ENCODE results near the gene NPC1L1. TPM values are rescaled to one million over a fixed set of nuclear protein-coding genes. Genes with fewer than 3 reads are reported as not detected.

Gene NPC1L1
- total RNA-seq (under 1 TPM in 2 of 4 donors, not detected in 2; 0.06 to 0.08 TPM), polyA plus RNA-seq (0.05 TPM)
- long read RNA-seq, donor 1 = 0 reads
- long read RNA-seq, donor 2 = 0 reads
- long read RNA-seq, donor 3 = 0 reads
- long read RNA-seq, donor 4 = 0 reads

DNA sequence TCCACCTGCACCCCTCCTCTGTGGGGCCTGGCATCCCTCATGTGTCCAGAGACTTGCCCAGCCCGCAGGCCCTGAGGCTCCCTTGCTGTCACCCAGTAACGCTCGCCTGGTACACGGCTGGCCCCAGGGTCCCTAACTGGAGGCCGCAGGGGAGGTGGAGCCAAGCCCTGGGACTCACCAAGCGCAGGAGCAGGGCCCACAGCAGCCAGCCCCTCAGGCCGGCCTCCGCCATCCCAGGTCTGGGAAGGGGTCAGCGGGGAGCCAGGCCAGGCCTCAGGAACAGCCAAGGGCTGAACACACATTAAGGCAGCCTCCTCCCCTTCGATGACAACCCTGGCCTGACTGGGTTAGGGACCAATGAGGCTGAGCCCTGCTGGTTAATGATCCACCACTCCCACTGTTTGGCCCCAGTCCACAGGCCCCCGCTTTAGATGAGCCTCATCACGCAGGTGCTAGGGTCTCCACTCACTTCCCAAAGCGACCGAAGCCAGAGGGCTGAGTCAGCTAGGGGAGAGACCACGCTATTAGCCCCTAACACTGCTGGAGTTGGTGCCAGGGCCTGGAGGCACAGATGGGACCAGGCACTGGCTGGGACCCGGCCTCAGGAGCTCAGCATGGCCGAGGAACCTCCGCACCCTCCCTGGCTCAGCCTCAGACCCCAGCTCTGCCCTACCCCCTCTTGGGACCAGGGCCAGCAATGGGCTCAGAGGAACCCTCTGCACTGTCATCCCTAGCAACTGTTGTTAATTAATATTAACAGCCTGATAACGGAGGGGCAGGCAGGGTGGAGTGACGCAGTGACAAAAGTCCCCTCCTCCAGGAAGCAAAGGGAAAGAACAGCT is at the start of gene NPC1L1:
NPC1L1 (minus strand) TSS at position 303 of the 842 bp plus-strand sequence; CDS start at position 232, 71 bp downstream.
- peak; percentile 17 to 34 for ATAC-seq
- DNase-seq = no peak
- no peaks in the 10 kb centered on the region for H3K4me1 ChIP-seq (ENCODE audit: control insufficient read depth, insufficient read depth, low read length)
- H3K9me3 ChIP-seq (ENCODE audit: control insufficient read depth, low read length) = no peaks in the 10 kb centered on the region
- H3K27ac ChIP-seq (ENCODE audit: low read length) = no peak within 1 kb of the TSS
- intact Hi-C loops (cut with DNase I) = no loop called here
- H3K4me3 ChIP-seq (ENCODE audit: low read length) = no peak within 1 kb of the TSS
- no peaks in the 10 kb centered on the region for H3K27me3 ChIP-seq (ENCODE audit: control insufficient read depth, insufficient read depth)
- WGBS = 85% methylated on average over 20 of the region's 20 CpGs

DNA sequence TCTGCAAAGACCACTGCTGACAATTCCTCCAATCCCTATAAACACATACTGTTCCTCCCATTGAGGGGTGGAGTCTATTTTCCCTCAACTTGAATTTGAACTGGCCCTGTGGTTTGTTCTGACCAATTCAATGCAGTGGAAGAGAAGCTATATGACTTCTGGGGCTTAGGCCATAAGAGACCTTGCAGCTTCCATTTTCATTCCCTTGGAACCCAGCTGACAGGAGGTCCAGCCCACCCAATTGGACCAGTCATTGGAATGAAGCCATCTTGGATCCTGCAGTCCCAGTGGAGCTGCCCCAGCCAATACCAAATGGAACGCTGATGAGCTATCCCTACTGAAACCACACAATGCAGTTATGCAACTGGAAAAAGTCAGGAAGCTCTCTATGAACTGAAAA is 49.8 kb upstream of the NPC1L1 start:
- peaks cover 2% of the 10 kb centered on the region for H3K4me1 ChIP-seq (ENCODE audit: control insufficient read depth, insufficient read depth, low read length)
- ATAC-seq = no peak
- no peak for DNase-seq
- no peak overlapping the region for H3K4me3 ChIP-seq (ENCODE audit: low read length)
- no peaks in the 10 kb centered on the region for H3K9me3 ChIP-seq (ENCODE audit: control insufficient read depth, low read length)
- intact Hi-C loops (cut with DNase I) = no loop called here
- H3K27me3 ChIP-seq (ENCODE audit: control insufficient read depth, insufficient read depth) = no peaks in the 10 kb centered on the region
- H3K27ac ChIP-seq (ENCODE audit: low read length) = no peak overlapping the region
- 77% methylated on average over 1 of the region's 1 CpG for WGBS

DNA sequence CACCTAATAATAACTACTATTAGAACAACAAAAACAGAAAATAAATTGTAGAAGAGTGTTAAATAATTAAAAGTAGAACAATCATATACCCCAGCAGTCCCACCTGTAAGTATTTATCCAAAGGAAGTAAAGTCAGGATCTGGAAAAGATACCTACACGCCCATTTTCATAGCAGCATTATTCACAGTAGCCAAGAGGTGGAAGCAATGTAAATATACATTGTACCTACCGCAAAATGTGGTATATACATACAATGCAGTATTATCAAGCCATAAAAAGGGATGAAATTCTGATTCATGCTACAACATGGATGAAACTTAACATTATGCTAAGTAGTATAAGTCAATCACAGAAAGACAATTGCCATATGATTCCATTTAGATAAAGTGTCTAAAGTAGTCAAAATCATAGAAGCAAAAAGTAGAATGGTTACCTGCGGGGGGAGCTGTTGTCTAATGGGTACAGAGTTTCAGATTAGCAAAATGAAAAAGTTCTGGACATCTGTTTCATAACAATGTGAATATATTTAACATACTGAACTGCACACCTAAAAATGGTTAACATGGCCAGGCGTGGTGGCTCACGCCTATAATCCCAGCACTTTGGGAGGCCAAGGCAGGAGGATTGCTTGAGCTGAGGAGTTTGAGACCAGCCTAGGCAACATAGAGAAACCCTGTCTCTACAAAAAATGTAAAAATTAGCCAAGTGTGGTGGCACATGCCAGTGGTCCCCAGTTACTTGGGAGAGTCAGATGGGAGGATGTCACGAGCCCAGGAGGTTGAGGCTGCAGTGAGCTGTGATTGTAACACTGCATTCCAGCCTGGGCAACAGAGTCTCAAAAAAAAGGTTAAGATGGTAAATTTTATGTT is 46.9 kb upstream of the NPC1L1 start:
- Histone ChIP-seq H3K4me3 (ENCODE audit: low read length) (no peak overlapping the region), H3K4me1 (ENCODE audit: control insufficient read depth, insufficient read depth, low read length) (peaks cover 2% of the 10 kb centered on the region), H3K27ac (ENCODE audit: low read length) (no peak overlapping the region), H3K27me3 (ENCODE audit: control insufficient read depth, insufficient read depth) (no peaks in the 10 kb centered on the region), H3K9me3 (ENCODE audit: control insufficient read depth, low read length) (no peaks in the 10 kb centered on the region)
- ATAC-seq (peak in 1 of 2 donors; percentile 66), DNase-seq (no peak)
- intact Hi-C loops (cut with DNase I) = loop anchor here (5.0 to 10.0 kb wide), 6 partner anchors 167 to 337 kb away; partner anchors contain the start of gene H2AZ2 (in 4 of the 4)
- WGBS = 26% methylated on average over 6 of the region's 6 CpGs

DNA sequence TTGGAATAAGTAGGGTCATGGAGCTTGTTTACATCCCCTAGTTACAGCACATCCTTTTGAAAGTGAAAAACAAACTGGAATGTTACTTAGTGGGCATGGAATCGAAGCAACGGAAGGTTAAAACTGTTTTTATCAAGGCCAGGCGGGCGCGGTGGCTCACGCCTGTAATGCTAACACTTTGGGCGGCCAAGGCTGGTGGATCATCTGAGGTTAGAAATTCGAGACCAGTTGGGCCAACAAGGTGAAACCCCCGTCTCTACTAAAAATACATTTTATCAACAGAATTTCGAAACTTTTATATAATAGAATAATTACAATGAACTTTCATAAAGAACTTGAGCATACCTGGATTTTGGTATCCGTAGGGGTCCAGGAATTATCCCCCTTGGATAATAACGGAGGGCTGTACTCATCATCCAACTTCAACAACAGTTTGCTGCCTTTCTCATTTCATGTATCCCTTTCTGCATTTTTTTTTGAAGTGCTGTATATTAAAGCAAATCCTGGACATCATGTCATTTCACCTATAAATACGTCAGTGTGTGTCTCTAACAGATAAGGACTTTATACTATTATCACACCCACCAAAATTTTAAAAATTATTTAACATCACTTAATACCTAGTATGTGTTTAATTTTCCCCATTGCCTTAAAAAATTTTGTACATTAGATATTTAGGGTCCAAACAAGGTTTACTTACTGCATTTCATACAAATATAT is 42.2 kb upstream of the NPC1L1 start:
- Histone ChIP-seq H3K4me1 (ENCODE audit: control insufficient read depth, insufficient read depth, low read length) (peaks cover 4% of the 10 kb centered on the region), H3K27ac (ENCODE audit: low read length) (peak overlapping the region; percentile 94), H3K4me3 (ENCODE audit: low read length) (peak overlapping the region; percentile 42), H3K9me3 (ENCODE audit: control insufficient read depth, low read length) (no peaks in the 10 kb centered on the region), H3K27me3 (ENCODE audit: control insufficient read depth, insufficient read depth) (no peaks in the 10 kb centered on the region)
- DNase-seq = peak in 1 of 3 donors; percentile 52
- ATAC-seq = no peak
- 77% methylated on average over 13 of the region's 13 CpGs for WGBS
- intact Hi-C loops (cut with DNase I) = loop anchor here in 3 of 4 donors (10.0 kb wide), 3 partner anchors 171 to 341 kb away; partner anchors contain the start of gene H2AZ2 (in 1 of the 3)

- peak; percentile 98 to 99 for ATAC-seq
- H3K4me3 ChIP-seq (ENCODE audit: low read length) = peak within 1 kb of the TSS; percentile 65
- H3K4me1 ChIP-seq (ENCODE audit: control insufficient read depth, insufficient read depth, low read length) = peaks cover 2% of the 10 kb centered on the region
- under 1% methylated on average over 71 of the region's 71 CpGs for WGBS
- intact Hi-C loops (cut with DNase I) = loop anchor here in 3 of 4 donors (10.0 kb wide), 3 partner anchors 173 to 343 kb away; partner anchors contain the start of gene H2AZ2 (in 1 of the 3)
- H3K9me3 ChIP-seq (ENCODE audit: control insufficient read depth, low read length) = no peaks in the 10 kb centered on the region
- peak; percentile 100 for DNase-seq
- H3K27me3 ChIP-seq (ENCODE audit: control insufficient read depth, insufficient read depth) = no peaks in the 10 kb centered on the region
- H3K27ac ChIP-seq (ENCODE audit: low read length) = peak within 1 kb of the TSS; percentile 94
These were observed 40.9 kb upstream of the NPC1L1 start, which contains the start of gene TMED4 for GRCh38 chr7:44581879-44582603. Gene TMED4 (minus strand): TSS chr7:44582231. CDS start chr7:44582206, 25 bp downstream.

DNA sequence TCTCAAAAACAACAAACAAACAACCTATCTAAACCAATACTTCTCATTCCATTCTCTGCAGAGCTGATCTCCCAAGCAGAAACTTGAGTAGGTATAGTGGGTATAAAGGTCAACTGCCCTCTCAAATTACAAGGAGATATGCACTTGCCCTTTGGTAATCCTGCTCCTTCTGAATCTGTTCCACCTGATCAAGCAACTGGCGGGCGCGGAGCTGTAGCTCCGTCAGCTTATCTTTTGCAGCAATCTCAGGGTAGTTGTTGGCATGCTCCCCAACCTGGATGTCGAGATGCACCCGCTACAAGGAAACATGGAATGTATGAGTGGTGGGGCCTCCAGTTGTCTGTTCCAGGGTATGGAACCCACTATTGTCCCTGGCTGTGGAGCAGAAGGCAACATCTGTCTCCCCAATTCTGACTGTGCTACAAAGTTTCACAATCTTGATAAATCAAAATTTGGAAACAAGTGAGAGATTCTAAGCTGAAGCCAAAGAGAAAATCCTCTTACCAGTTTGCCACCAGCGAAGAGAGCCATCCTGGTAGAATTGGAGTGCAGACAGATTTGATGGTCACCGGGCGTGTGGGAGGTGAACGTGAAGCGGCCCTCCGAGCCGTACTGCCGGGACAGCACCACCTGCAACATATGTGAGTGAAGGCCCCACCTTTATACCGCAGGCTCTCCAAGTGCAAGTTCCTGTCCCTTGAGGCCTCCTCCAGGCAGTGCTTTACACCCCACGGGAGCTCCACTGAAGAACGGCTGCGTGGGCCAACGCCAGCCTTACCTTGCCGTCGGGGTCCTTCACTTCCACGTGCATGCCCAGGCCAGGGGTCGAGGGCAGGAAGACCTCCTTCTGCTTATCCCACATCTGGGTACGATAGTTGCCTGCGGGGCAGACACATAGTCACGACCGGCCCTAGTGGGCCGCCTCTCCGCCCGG is 40.1 kb upstream of the NPC1L1 start:
- ATAC-seq = peak in 1 of 2 donors; percentile 19
- WGBS = 18% methylated on average over 30 of the region's 30 CpGs

DNA sequence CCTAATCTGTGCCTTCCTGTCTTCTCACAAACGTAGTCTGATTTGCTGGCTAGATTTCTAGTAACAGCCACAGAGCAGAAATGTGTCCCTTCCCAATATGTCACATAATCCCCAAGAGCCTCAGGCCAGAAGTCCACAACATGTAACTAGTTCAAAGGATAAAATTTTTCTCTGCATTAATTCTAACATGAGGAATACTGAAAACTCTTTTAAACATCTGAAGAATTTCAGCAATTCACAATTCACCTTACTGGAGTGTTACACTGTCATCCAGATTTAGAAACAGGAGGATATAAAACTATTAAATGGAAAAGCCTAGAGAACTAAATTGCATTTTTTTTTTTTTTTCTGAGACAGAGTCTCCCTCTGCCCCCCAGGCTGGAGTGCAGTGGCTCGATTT is 35.1 kb upstream of the NPC1L1 start:
- Histone ChIP-seq H3K9me3 (ENCODE audit: control insufficient read depth, low read length) (no peaks in the 10 kb centered on the region), H3K4me1 (ENCODE audit: control insufficient read depth, insufficient read depth, low read length) (peaks cover 10% of the 10 kb centered on the region), H3K27ac (ENCODE audit: low read length) (no peak overlapping the region), H3K4me3 (ENCODE audit: low read length) (no peak overlapping the region), H3K27me3 (ENCODE audit: control insufficient read depth, insufficient read depth) (no peaks in the 10 kb centered on the region)
- intact Hi-C loops (cut with DNase I) = no loop called here
- ATAC-seq (no peak), DNase-seq (no peak)
- WGBS = 69% methylated on average over 2 of the region's 2 CpGs

More for the DNA sequence above, 40.1 kb upstream of the NPC1L1 start:
- Histone ChIP-seq H3K9me3 (ENCODE audit: control insufficient read depth, low read length) (no peaks in the 10 kb centered on the region), H3K4me3 (ENCODE audit: low read length) (peak overlapping the region; percentile 65), H3K27me3 (ENCODE audit: control insufficient read depth, insufficient read depth) (no peaks in the 10 kb centered on the region), H3K27ac (ENCODE audit: low read length) (peak overlapping the region; percentile 27), H3K4me1 (ENCODE audit: control insufficient read depth, insufficient read depth, low read length) (peaks cover 2% of the 10 kb centered on the region)
- peak in 1 of 3 donors; percentile 48 for DNase-seq
- intact Hi-C loops (cut with DNase I) = loop anchor here in 3 of 4 donors (10.0 kb wide), 3 partner anchors 174 to 344 kb away; partner anchors contain the start of gene H2AZ2 (in 1 of the 3)

DNA sequence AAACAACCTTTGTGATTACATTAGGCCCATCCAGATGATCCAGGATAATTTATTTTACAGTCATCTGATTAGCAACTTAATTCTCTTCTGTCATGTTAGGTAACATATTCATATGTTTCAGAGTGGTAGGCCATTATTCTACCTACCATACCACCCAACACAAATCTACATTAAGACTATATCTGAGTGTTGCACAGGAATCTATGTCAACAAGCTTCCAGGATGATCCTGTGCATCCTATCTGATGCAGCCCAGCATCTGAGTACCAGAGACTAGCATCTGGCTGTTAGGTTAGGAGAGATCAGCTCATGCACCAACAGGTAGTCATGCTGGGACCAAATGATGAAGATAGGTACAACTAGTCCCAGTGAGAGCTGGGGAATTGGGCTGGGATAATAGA is 33.9 kb upstream of the NPC1L1 start:
- H3K4me1 ChIP-seq (ENCODE audit: control insufficient read depth, insufficient read depth, low read length) = peaks cover 8% of the 10 kb centered on the region
- no peak overlapping the region for H3K27ac ChIP-seq (ENCODE audit: low read length)
- no peak overlapping the region for H3K4me3 ChIP-seq (ENCODE audit: low read length)
- intact Hi-C loops (cut with DNase I) = no loop called here
- H3K27me3 ChIP-seq (ENCODE audit: control insufficient read depth, insufficient read depth) = no peaks in the 10 kb centered on the region
- ATAC-seq (no peak), DNase-seq (no peak)
- H3K9me3 ChIP-seq (ENCODE audit: control insufficient read depth, low read length) = no peaks in the 10 kb centered on the region

GRCh38 chr7:44574287-44574872 is 33.2 kb upstream of the NPC1L1 start:
- H3K4me3 ChIP-seq (ENCODE audit: low read length) = peak overlapping the region; percentile 63
- peaks cover 8% of the 10 kb centered on the region for H3K4me1 ChIP-seq (ENCODE audit: control insufficient read depth, insufficient read depth, low read length)
- DNase-seq (no peak), ATAC-seq (no peak)
- WGBS = 34% methylated on average over 18 of the region's 18 CpGs
- no peaks in the 10 kb centered on the region for H3K9me3 ChIP-seq (ENCODE audit: control insufficient read depth, low read length)
- peak overlapping the region; percentile 89 for H3K27ac ChIP-seq (ENCODE audit: low read length)
- H3K27me3 ChIP-seq (ENCODE audit: control insufficient read depth, insufficient read depth) = no peaks in the 10 kb centered on the region
- intact Hi-C loops (cut with DNase I) = no loop called here
